IPS DF 6.9 (cell line): Measurements from ENCODE around the gene ACVR1B.
"Not testable (repeated sequence)": the region's sequence is repeated elsewhere in the genome, so short reads cannot be mapped to it uniquely, and the experiment has no call there.

Experiments
- DNase-seq: peaks from one replicate; pipeline ENCODE4 v3.0.0-alpha.2; 2013; ENCODE audit warnings: low read depth, low spot score
- H3K27ac ChIP-seq: one replicate; pipeline ENCODE4 v1.5.1; 2013; ENCODE audit warnings: low read length, control low read depth
- H3K27me3 ChIP-seq: 2 replicates; pipeline ENCODE4 v1.6.1; 2013; ENCODE audit warnings: mild to moderate bottlenecking, low read length; ENCODE audit not compliant: control insufficient read depth, insufficient read depth
- H3K36me3 ChIP-seq: 2 replicates; pipeline ENCODE4 v1.6.1; 2013; ENCODE audit warnings: low read length; ENCODE audit not compliant: control insufficient read depth, insufficient read depth
- H3K4me1 ChIP-seq: 2 replicates; pipeline ENCODE4 v1.6.1; 2013; ENCODE audit warnings: low read length; ENCODE audit not compliant: control insufficient read depth, insufficient read depth
- H3K4me3 ChIP-seq: 2 replicates; pipeline ENCODE4 v1.5.1; 2013; ENCODE audit warnings: mild to moderate bottlenecking, low read length
- H3K9me3 ChIP-seq: 2 replicates; pipeline ENCODE4 v1.6.1; 2013; ENCODE audit warnings: low read length, inconsistent platforms; ENCODE audit not compliant: control insufficient read depth, insufficient read depth
- WGBS: extraction: QIAGEN DNeasy Blood & Tissue Kit; methylation state at CpG from one replicate; pipeline ENCODE4 v1.1.7; 2013; ENCODE audit warnings: mixed read lengths, missing lambda C conversion rate; ENCODE audit not compliant: insufficient read length, insufficient coverage; 5-methylcytosine and 5-hydroxymethylcytosine counted together

ACVR1B gene

DNA sequence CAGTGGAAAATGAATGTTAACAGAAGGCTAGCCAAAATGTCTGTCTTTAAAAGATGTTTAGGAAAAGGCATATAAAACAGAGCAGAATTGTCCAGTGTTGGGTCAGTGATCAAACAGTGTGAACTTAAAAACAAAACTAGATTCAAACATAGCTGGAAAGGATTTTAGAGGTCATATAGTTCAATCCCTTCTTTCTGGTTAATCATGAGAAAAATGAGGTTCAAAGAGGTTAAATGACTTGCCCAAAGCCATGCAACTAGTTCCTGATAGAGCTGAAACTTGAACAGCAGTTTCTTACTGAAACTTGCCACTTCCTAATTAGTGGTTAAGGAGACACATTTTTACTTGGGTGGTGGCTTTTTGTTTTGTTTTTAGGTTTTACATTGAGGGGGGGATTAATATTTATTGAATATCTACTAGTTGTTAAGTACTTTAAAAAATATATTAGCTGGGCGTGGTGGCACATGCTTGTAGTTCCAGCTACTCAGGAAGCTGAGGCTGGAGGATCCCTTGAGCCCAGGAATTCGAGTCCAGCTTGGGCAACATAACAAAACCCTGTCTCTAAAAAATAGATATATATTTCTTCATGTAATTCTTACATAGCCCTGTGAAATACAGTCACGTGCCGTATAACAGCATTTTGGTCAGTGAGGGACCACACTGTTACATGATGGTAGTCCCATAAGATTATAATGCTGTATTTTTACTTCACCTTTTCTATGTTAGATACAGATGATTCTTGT lies 20.4 kb downstream of the ACVR1B start:
- no CpG with 5 or more reads among the region's 4 CpGs for WGBS
- no peaks in the 10 kb centered on the region for H3K9me3 ChIP-seq
- H3K4me3 ChIP-seq: no peak overlapping the region
- H3K27ac ChIP-seq: no peak overlapping the region
- no peaks in the 10 kb centered on the region; the same call in none of the 2 replicates for H3K4me1 ChIP-seq
- no peaks in the 10 kb centered on the region; the same call in none of the 2 replicates for H3K36me3 ChIP-seq
- no peak for DNase-seq
- no peaks in the 10 kb centered on the region for H3K27me3 ChIP-seq

DNA sequence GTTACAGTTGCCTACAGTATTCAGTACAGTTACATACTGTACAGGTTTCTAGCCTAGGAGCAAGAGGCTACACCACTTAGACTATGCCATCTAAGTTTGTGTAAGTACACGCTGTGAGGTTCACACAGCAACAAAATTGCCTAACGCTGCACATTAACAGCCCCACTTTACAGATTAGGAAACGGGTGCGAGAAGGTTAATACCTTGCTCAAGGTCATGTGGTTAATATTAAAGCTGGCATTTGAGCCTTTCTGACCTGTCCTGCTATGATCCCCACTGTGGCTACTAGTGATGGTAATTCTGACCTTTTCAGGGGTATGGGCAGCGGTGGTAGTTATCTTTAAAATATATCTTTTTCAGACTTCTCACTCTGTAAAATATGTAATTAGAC lies 20.9 kb downstream of the ACVR1B start:
- H3K4me3 ChIP-seq: no peak overlapping the region
- DNase-seq: no peak
- no peak overlapping the region for H3K27ac ChIP-seq
- H3K36me3 ChIP-seq: no peaks in the 10 kb centered on the region; the same call in none of the 2 replicates
- no peaks in the 10 kb centered on the region; the same call in none of the 2 replicates for H3K4me1 ChIP-seq
- no peaks in the 10 kb centered on the region for H3K27me3 ChIP-seq
- WGBS: no CpG with 5 or more reads among the region's 5 CpGs
- H3K9me3 ChIP-seq: no peaks in the 10 kb centered on the region

DNA sequence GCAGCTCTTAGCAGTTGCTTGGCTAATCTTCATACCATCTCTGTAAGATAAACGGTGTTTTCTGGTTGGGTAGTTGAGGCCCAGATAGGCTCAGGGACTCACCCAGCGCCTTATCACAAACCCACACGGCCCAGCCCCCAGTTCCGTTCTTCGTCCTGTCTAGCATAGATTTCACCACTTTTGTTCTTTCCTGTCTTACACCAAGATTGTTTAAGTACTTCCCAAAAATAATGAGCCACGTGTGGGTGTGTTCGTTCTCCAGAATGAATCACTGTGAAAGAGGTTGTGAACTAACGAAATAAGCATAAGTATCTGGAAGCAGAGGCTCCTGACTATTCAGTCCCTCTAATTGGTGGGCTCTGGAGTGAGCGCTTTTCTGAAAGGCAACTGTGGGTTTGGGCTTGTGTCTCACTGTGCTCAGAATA lies 21.4 kb downstream of the ACVR1B start:
- no peak for DNase-seq
- H3K9me3 ChIP-seq: no peaks in the 10 kb centered on the region
- H3K4me3 ChIP-seq: no peak overlapping the region
- no peaks in the 10 kb centered on the region; the same call in none of the 2 replicates for H3K36me3 ChIP-seq
- no CpG with 5 or more reads among the region's 9 CpGs for WGBS
- no peaks in the 10 kb centered on the region; the same call in none of the 2 replicates for H3K4me1 ChIP-seq
- H3K27ac ChIP-seq: no peak overlapping the region
- H3K27me3 ChIP-seq: no peaks in the 10 kb centered on the region

DNA sequence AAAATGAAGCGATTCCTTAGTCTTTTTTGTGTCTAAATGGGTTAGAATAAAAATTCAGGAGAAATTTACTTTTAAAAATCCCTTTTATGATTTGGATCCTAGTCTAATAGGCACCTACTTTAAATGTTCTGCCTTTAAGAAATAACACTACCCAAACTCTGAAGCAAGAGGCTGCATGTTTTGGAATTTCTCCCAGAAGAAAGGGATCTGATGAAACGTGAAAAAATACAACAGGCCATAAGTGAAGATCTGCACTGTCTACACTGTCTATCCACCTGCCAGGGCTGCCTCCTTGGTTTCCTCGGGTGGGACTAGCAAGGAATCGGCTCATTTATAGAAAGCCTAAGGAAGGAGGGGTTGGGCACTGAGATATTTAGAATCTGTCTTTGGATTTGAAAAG lies 22.1 kb downstream of the ACVR1B start:
- H3K9me3 ChIP-seq: no peaks in the 10 kb centered on the region
- DNase-seq: no peak
- H3K4me3 ChIP-seq: no peak overlapping the region
- WGBS: no CpG with 5 or more reads among the region's 4 CpGs
- no peaks in the 10 kb centered on the region; the same call in none of the 2 replicates for H3K36me3 ChIP-seq
- no peaks in the 10 kb centered on the region for H3K27me3 ChIP-seq
- no peak overlapping the region for H3K27ac ChIP-seq
- no peaks in the 10 kb centered on the region; the same call in none of the 2 replicates for H3K4me1 ChIP-seq

DNA sequence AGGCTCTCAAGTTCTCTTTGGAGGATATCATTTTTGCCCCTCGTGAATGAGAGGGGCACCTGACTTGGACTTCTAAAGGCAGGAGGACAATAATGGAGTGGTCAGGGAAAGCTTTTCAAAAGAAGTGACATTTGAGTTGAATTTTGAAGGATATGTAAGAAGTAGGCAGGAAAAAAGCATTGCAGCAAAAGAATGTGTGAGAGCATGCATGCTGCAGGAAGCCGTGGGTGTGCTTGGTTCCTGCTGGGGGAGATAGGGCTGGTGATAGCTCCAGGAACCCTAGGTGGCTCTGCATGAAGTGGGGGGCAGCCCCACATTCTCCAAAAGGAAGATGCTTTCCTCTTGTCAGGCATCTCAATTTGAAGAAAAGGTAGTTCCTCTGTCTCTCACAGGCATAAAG lies 23.1 kb downstream of the ACVR1B start:
- H3K27ac ChIP-seq: no peak overlapping the region
- no CpG with 5 or more reads among the region's 2 CpGs for WGBS
- no peaks in the 10 kb centered on the region for H3K27me3 ChIP-seq
- H3K9me3 ChIP-seq: no peaks in the 10 kb centered on the region
- H3K4me1 ChIP-seq: no peaks in the 10 kb centered on the region; the same call in none of the 2 replicates
- H3K36me3 ChIP-seq: no peaks in the 10 kb centered on the region; the same call in none of the 2 replicates
- no peak for DNase-seq
- H3K4me3 ChIP-seq: no peak overlapping the region

DNA sequence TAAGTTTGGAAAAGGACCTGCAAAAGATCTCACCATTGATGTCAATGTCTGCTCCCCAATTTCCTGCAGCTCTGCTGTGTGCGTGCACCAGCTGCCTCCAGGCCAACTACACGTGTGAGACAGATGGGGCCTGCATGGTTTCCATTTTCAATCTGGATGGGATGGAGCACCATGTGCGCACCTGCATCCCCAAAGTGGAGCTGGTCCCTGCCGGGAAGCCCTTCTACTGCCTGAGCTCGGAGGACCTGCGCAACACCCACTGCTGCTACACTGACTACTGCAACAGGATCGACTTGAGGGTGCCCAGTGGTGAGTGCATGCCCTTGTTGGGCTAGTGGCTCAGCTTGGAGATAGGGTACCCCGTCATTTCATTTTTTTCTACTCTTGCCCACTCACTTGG lies 23.7 kb downstream of the ACVR1B start:
- no peaks in the 10 kb centered on the region for H3K27me3 ChIP-seq
- H3K36me3 ChIP-seq: no peaks in the 10 kb centered on the region; the same call in none of the 2 replicates
- no peak overlapping the region for H3K27ac ChIP-seq
- no peaks in the 10 kb centered on the region; the same call in none of the 2 replicates for H3K4me1 ChIP-seq
- no peaks in the 10 kb centered on the region for H3K9me3 ChIP-seq
- no CpG with 5 or more reads among the region's 8 CpGs for WGBS
- no peak overlapping the region for H3K4me3 ChIP-seq
- no peak for DNase-seq

DNA sequence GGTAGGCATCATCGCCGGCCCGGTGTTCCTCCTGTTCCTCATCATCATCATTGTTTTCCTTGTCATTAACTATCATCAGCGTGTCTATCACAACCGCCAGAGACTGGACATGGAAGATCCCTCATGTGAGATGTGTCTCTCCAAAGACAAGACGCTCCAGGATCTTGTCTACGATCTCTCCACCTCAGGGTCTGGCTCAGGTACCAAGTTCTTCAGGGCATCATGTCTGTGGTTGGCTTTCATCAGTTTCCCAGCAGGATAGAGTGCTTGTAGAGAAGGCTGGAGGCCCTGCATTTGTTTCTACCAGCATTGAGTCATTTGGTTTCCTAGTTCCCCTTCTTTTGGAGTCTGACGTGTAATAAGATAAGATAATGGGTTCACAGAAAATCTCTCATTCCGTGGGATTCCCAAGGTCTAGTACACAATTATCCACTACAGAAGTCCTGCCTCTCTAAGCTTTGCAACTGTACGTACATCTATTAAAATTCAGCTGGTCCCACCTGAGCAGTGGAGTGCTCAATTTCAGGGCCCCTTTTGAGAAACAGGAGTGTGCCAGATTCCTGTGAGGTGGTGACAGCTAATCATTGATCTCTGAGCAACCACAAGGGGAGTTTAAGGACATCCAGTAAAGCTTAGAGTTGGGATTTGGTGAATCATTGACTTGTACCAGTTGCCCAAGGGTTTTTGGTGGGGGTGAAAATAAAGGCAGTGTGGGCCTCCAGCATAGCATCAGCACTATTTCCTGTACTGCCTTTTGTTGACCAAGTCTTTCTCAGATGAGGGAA lies 25.1 kb downstream of the ACVR1B start:
- DNase-seq: no peak
- H3K36me3 ChIP-seq: no peaks in the 10 kb centered on the region; the same call in none of the 2 replicates
- no peaks in the 10 kb centered on the region for H3K27me3 ChIP-seq
- H3K4me3 ChIP-seq: no peak overlapping the region
- no peaks in the 10 kb centered on the region; the same call in 1 of the 2 replicates for H3K4me1 ChIP-seq
- H3K27ac ChIP-seq: no peak overlapping the region
- no CpG with 5 or more reads among the region's 10 CpGs for WGBS
- no peaks in the 10 kb centered on the region for H3K9me3 ChIP-seq

DNA sequence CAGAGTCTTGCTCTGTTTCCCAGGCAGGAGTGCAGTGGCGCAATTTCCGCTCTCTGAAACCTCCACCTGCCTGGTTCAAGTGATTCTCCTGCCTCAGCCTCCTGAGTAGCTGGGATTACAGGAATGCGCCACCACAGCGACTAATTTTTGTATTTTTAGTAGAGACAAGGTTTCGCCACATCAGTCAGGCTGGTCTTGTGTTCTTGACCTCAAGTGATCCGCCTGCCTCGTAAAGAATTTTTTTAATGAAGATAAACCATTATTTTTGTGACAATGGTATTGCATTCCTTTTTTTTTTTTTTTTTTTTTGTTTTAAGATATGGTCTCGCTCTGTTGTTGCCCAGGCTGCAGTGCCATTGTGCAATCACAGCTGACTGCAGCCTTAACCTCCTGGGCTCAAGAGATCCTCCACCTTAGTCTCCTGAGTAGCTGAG lies 25.8 kb downstream of the ACVR1B start:
- no peak overlapping the region for H3K27ac ChIP-seq
- no peak for DNase-seq
- no CpG with 5 or more reads among the region's 8 CpGs for WGBS
- H3K4me1 ChIP-seq: no peaks in the 10 kb centered on the region; the same call in 1 of the 2 replicates
- no peaks in the 10 kb centered on the region for H3K9me3 ChIP-seq
- H3K4me3 ChIP-seq: no peak overlapping the region
- no peaks in the 10 kb centered on the region for H3K27me3 ChIP-seq
- peaks cover 2% of the 10 kb centered on the region for H3K36me3 ChIP-seq

DNA sequence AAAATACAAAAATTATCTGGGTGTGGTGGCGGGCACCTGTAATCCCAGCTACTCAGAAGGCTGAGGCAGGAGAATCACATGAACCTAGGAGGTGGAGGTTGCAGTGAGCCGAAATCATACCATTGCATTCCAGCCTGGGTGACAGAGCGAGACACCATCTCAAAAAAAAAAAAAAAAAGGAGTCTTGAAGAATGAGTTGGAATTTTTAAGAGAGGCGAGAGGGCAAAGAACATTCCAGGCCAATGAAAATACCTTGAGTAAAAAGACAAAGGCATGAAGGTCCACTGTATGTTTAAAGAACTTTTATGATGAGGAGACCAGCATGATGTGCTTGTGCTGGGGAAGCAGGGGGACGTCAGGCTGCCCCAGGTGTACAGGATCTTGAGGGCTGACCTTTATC lies 27.8 kb downstream of the ACVR1B start:
- H3K4me3 ChIP-seq, H3K4me1 ChIP-seq, DNase-seq, H3K9me3 ChIP-seq, H3K27me3 ChIP-seq, H3K36me3 ChIP-seq, H3K27ac ChIP-seq: not testable (repeated sequence)
- WGBS: no CpG with 5 or more reads among the region's 5 CpGs

DNA sequence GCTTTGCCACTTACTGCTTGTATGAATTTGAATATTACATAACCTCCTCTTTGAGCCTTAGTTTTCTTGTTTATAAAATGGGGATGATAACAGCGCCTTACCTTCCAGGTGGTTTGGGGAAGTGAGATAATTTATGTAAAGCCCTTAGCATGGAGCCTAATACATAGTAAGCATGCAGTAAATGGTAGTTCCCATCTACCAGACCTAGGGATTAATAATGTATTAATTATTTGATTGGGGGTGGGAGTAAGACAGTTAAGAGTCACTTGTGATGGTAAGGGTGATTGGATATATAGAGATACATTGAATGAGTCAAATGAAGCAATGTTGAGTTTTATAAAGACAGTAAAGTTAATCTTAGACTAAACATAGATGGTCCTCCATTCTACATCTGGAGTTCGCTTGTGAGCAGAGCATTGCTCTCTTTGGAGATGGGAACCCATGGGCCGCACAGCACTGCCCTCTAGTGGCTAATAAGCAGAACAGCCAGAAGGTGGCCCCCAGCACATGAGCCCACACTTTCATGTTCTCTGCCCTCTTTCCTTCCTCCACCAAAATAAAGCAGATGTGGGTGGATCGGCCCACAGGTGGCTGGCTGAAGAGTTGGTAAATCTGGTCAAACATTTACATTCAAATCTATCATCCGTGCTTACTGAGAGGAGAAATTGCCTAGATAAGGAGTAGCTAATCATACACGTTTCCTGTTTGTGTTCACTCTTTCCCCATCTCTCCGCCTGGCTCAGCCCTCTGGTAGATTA lies 28.7 kb downstream of the ACVR1B start:
- H3K4me1 ChIP-seq: no peaks in the 10 kb centered on the region; the same call in 1 of the 2 replicates
- no peak overlapping the region for H3K4me3 ChIP-seq
- no CpG with 5 or more reads among the region's 7 CpGs for WGBS
- no peaks in the 10 kb centered on the region for H3K27me3 ChIP-seq
- peaks cover 4% of the 10 kb centered on the region for H3K36me3 ChIP-seq
- DNase-seq: peak; percentile 27
- H3K27ac ChIP-seq: no peak overlapping the region
- H3K9me3 ChIP-seq: no peaks in the 10 kb centered on the region
